ENCODE data around the gene DPP10. TPM values are rescaled to one million over a fixed set of nuclear protein-coding genes. Genes with fewer than 3 reads are reported as not detected.

Gene DPP10
- total RNA-seq, 4 donors from 2014 or later = 0.09 to 4.0 (median 0.38) TPM; not detected in 1

DNA sequence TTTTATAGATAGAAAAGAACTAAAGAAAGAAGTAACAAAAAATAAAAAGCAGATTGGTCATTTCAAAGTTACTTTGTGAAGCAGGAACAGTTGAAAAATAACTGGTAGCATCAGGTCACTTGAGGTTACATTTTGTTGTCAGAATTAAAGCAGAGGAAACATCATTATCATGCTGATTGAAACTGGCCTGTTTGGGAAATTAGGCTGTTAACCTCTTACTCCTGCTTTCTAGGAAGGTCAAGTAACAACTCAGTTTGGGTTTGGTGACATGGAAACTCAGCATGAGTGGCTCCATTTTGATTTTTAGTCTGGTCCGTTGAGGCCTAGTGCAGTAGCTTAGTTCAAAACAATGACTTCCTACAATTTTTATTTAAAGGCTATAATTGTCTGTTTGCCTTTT is 1383.5 kb downstream of the DPP10 start:
- TF ChIP-seq, protein P1, sequence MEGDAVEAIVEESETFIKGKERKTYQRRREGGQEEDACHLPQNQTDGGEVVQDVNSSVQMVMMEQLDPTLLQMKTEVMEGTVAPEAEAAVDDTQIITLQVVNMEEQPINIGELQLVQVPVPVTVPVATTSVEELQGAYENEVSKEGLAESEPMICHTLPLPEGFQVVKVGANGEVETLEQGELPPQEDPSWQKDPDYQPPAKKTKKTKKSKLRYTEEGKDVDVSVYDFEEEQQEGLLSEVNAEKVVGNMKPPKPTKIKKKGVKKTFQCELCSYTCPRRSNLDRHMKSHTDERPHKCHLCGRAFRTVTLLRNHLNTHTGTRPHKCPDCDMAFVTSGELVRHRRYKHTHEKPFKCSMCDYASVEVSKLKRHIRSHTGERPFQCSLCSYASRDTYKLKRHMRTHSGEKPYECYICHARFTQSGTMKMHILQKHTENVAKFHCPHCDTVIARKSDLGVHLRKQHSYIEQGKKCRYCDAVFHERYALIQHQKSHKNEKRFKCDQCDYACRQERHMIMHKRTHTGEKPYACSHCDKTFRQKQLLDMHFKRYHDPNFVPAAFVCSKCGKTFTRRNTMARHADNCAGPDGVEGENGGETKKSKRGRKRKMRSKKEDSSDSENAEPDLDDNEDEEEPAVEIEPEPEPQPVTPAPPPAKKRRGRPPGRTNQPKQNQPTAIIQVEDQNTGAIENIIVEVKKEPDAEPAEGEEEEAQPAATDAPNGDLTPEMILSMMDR (IDR thresholded peaks at IDR 0.05) = no peak
- TF ChIP-seq POLR2A (IDR thresholded peaks at IDR 0.05) = no peak
- Histone ChIP-seq H3K4me3 (no peak overlapping the region), H3K4me1 (no peaks in the 10 kb centered on the region), H3K36me3 (no peaks in the 10 kb centered on the region), H3K27ac (no peak overlapping the region), H3K9me3 (no peaks in the 10 kb centered on the region), H3K27me3 (no peaks in the 10 kb centered on the region)
- 78 to 85% methylated on average over 1 of the region's 1 CpG for WGBS, 2 donors
- DNase-seq = no peak
- intact Hi-C loops (cut with DNase I) = no loop called here

DNA sequence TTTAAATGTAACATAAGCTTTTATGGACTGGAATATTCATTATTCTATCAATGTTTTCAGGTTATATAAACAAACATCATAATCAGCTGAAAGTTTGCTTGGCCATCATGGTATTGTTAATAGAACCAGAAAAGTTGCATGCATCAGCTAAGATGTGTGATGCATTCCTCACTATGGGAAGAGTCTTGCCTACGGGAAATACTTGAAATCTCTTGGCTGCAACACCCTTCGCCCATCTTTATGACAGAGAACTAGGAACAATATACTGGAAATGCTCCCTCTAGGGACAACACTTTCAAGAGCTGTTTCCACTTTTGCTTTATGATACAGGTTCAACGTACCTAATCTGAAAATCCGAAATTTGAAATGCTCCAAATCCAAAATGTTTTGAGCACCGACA is 1390.8 kb downstream of the DPP10 start:
- WGBS, 2 donors = 74 to 82% methylated on average over 5 of the region's 5 CpGs
- no peak overlapping the region for H3K27ac ChIP-seq
- H3K36me3 ChIP-seq = no peaks in the 10 kb centered on the region
- H3K9me3 ChIP-seq = no peaks in the 10 kb centered on the region
- no peaks in the 10 kb centered on the region for H3K4me1 ChIP-seq
- no peak overlapping the region for H3K4me3 ChIP-seq
- TF ChIP-seq, protein P1 (IDR thresholded peaks at IDR 0.05) = no peak
- TF ChIP-seq POLR2A (IDR thresholded peaks at IDR 0.05) = no peak
- H3K27me3 ChIP-seq = no peaks in the 10 kb centered on the region
- DNase-seq = no peak
- intact Hi-C loops (cut with DNase I) = no loop called here

DNA sequence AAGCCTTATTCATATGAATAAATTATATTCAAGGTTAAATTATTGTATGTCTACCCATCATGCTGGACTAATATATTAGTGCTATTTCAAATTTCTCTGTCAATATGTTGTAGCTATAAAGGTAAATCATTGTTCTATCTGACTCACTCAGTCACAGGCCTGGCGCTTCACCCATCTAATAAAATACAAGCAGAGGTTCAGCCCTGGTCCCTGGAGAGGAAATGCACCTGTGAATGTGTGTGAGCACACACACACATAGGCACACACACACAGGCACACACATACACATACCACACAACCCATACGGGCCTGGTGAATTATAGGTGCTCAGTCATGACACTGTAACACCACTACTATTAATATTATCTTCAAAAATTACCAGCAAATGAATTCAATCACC is 1396.1 kb downstream of the DPP10 start:
- TF ChIP-seq, protein P1 (IDR thresholded peaks at IDR 0.05) = no peak
- no peak for TF ChIP-seq POLR2A (IDR thresholded peaks at IDR 0.05)
- Histone ChIP-seq H3K9me3 (no peaks in the 10 kb centered on the region), H3K4me1 (no peaks in the 10 kb centered on the region), H3K27ac (no peak overlapping the region), H3K36me3 (no peaks in the 10 kb centered on the region), H3K4me3 (no peak overlapping the region), H3K27me3 (no peaks in the 10 kb centered on the region)
- intact Hi-C loops (cut with DNase I) = no loop called here
- WGBS, 2 donors = 52 to 54% methylated on average over 2 of the region's 2 CpGs
- no peak for DNase-seq

DNA sequence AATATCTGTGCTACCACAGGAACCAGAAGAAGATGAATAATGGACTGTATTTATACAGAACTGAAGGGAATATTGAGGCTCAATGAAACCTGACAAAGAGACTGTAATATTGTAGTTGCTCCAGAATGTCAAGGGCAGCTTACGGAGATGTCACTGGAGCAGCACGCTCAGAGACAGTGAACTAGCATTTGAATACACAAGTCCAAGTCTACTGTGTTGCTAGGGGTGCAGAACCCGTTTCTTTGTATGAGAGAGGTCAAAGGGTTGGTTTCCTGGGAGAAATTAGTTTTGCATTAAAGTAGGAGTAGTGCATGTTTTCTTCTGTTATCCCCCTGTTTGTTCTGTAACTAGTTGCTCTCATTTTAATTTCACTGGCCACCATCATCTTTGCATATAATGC is 1399.9 kb downstream of the DPP10 start:
- H3K4me3 ChIP-seq = no peak overlapping the region
- TF ChIP-seq, protein P1 (IDR thresholded peaks at IDR 0.05) = no peak
- TF ChIP-seq POLR2A (IDR thresholded peaks at IDR 0.05) = no peak
- no peaks in the 10 kb centered on the region for H3K27me3 ChIP-seq
- no peaks in the 10 kb centered on the region for H3K36me3 ChIP-seq
- no peak for DNase-seq
- H3K9me3 ChIP-seq = peaks cover 0 to 4% (median 0%) of the 10 kb centered on the region in 3 donors
- H3K4me1 ChIP-seq = no peaks in the 10 kb centered on the region
- intact Hi-C loops (cut with DNase I) = no loop called here
- 57 to 63% methylated on average over 3 of the region's 3 CpGs for WGBS, 2 donors
- no peak overlapping the region for H3K27ac ChIP-seq

DNA sequence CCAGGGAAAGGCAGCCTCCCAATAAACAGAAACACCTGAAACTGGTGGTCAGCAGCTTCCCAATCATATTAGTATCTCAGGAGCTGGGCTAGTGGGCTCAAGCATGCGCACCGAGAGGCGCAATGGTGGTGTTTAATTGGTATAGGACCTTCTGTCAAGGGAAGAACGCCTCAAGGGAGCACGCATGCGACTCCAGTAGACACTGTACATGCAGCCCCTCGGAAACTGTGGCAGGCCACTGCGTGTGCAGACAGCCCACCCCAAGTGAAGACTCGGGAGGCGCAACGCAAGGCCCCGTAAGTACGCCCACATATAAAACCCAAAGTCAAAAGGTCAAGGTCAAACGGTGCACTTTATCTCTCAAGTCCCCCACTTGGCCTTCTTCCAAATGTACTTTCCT is 1405.8 kb downstream of the DPP10 start:
- Histone ChIP-seq H3K27me3 (no peaks in the 10 kb centered on the region), H3K27ac (no peak overlapping the region), H3K4me1 (no peaks in the 10 kb centered on the region), H3K9me3 (peaks cover 0 to 12% (median 0%) of the 10 kb centered on the region in 3 donors), H3K4me3 (no peak overlapping the region), H3K36me3 (no peaks in the 10 kb centered on the region)
- no peak for DNase-seq
- intact Hi-C loops (cut with DNase I) = no loop called here
- TF ChIP-seq, protein P1 (IDR thresholded peaks at IDR 0.05) = no peak
- no peak for TF ChIP-seq POLR2A (IDR thresholded peaks at IDR 0.05)
- WGBS, 2 donors = 91 to 92% methylated on average over 14 of the region's 14 CpGs

Data from esophagus squamous epithelium (tissue), 5 donors.